Large intestine (tissue), 3 donors: ENCODE results near the gene ZFHX3. TPM values are rescaled to one million over a fixed set of nuclear protein-coding genes. Genes with fewer than 3 reads are reported as not detected.

Experiments used
- DNase-seq, 2 donors: peaks; one replicate each; pipeline versions ENCODE4 v3.0.0 to v3.0.0-alpha.2; 2013
- H3K27ac ChIP-seq: one replicate; pipeline ENCODE4 v1.5.1; 2013; ENCODE audit warnings: low read length
- H3K27me3 ChIP-seq: 2 replicates; pipeline ENCODE4 v1.6.1; 2013; ENCODE audit warnings: low read length; ENCODE audit not compliant: control insufficient read depth, insufficient read depth
- H3K36me3 ChIP-seq: 2 replicates; pipeline ENCODE4 v1.6.1; 2013; ENCODE audit warnings: low read length; ENCODE audit not compliant: control insufficient read depth, insufficient read depth
- H3K4me1 ChIP-seq: one replicate; pipeline ENCODE4 v1.6.1; 2013; ENCODE audit warnings: low read length; ENCODE audit not compliant: control insufficient read depth, insufficient read depth
- H3K4me3 ChIP-seq: one replicate; pipeline ENCODE4 v1.5.1; 2013; ENCODE audit warnings: low read length
- H3K9me3 ChIP-seq: one replicate; pipeline ENCODE4 v1.6.1; 2013; ENCODE audit warnings: mild to moderate bottlenecking, low read depth, low read length, moderate library complexity; ENCODE audit not compliant: control insufficient read depth
- WGBS: methylation state at CpG from one replicate; pipeline ENCODE4 v1.1.5; 2013; ENCODE audit warnings: low lambda C conversion rate; ENCODE audit not compliant: insufficient coverage; 5-methylcytosine and 5-hydroxymethylcytosine counted together
- polyA plus RNA-seq: library from polyadenylated mRNA; unstranded; fragments of 120-200 nt; gene quantifications from one replicate; pipeline ENCODE4 v1.2.1, GENCODE V29; 2013

The ZFHX3 gene
- polyA plus RNA-seq, 1 donor = 10.5 TPM

- Histone ChIP-seq H3K27ac (no peak overlapping the region), H3K36me3 (no peaks in the 10 kb centered on the region), H3K4me3 (no peak overlapping the region), H3K4me1 (peaks cover 48% of the 10 kb centered on the region), H3K27me3 (no peaks in the 10 kb centered on the region), H3K9me3 (no peaks in the 10 kb centered on the region)
- DNase-seq = peak in 1 of 2 donors; percentile 25
- no CpG with 5 or more reads among the region's 5 CpGs for WGBS
Observed at GRCh38 chr16:73037331-73037745, 10.6 kb downstream of the ZFHX3 start.

- WGBS = 30% methylated on average over 2 of the region's 19 CpGs
- H3K4me3 ChIP-seq = no peak overlapping the region
- no peak overlapping the region for H3K27ac ChIP-seq
- peaks cover 51% of the 10 kb centered on the region for H3K4me1 ChIP-seq
- DNase-seq = peak in 1 of 2 donors; percentile 44
- H3K9me3 ChIP-seq = no peaks in the 10 kb centered on the region
- H3K27me3 ChIP-seq = no peaks in the 10 kb centered on the region
- no peaks in the 10 kb centered on the region for H3K36me3 ChIP-seq
Observed at GRCh38 chr16:73036074-73036826, 11.7 kb downstream of the ZFHX3 start.

- no peak overlapping the region for H3K4me3 ChIP-seq
- no peaks in the 10 kb centered on the region for H3K9me3 ChIP-seq
- no peaks in the 10 kb centered on the region for H3K36me3 ChIP-seq
- H3K27ac ChIP-seq = no peak overlapping the region
- no peak for DNase-seq
- H3K27me3 ChIP-seq = no peaks in the 10 kb centered on the region
- peaks cover 51% of the 10 kb centered on the region for H3K4me1 ChIP-seq
- WGBS = no CpG with 5 or more reads among the region's 4 CpGs
Observed at GRCh38 chr16:73034374-73034773, 13.6 kb downstream of the ZFHX3 start.

GRCh38 chr16:73033271-73033998 is 14.5 kb downstream of the ZFHX3 start:
- H3K27me3 ChIP-seq = no peaks in the 10 kb centered on the region
- H3K4me1 ChIP-seq = peaks cover 57% of the 10 kb centered on the region
- DNase-seq = peak in 1 of 2 donors; percentile 32
- no peak overlapping the region for H3K27ac ChIP-seq
- WGBS = no CpG with 5 or more reads among the region's 20 CpGs
- no peak overlapping the region for H3K4me3 ChIP-seq
- no peaks in the 10 kb centered on the region for H3K9me3 ChIP-seq
- H3K36me3 ChIP-seq = no peaks in the 10 kb centered on the region

GRCh38 chr16:73032541-73033270 is 15.2 kb downstream of the ZFHX3 start:
- H3K9me3 ChIP-seq = no peaks in the 10 kb centered on the region
- H3K4me1 ChIP-seq = peaks cover 57% of the 10 kb centered on the region
- no peaks in the 10 kb centered on the region for H3K27me3 ChIP-seq
- no peaks in the 10 kb centered on the region for H3K36me3 ChIP-seq
- no CpG with 5 or more reads among the region's 10 CpGs for WGBS
- H3K4me3 ChIP-seq = no peak overlapping the region
- peak overlapping the region; percentile 6 for H3K27ac ChIP-seq
- DNase-seq = peak in 1 of 2 donors; percentile 69

- Histone ChIP-seq H3K4me3 (no peak overlapping the region), H3K9me3 (no peaks in the 10 kb centered on the region), H3K27me3 (no peaks in the 10 kb centered on the region), H3K4me1 (peaks cover 57% of the 10 kb centered on the region), H3K27ac (no peak overlapping the region), H3K36me3 (no peaks in the 10 kb centered on the region)
- 100% methylated on average over 3 of the region's 9 CpGs for WGBS
- no peak for DNase-seq
Observed at GRCh38 chr16:73031984-73032383, 15.9 kb downstream of the ZFHX3 start.

GRCh38 chr16:73031155-73031866 is 16.6 kb downstream of the ZFHX3 start:
- peaks cover 51% of the 10 kb centered on the region for H3K4me1 ChIP-seq

GRCh38 chr16:73028721-73029361 is 19.1 kb downstream of the ZFHX3 start:
- H3K4me1 ChIP-seq = peaks cover 43% of the 10 kb centered on the region
- no peaks in the 10 kb centered on the region for H3K27me3 ChIP-seq
- no peaks in the 10 kb centered on the region for H3K36me3 ChIP-seq
- WGBS = no CpG with 5 or more reads among the region's 9 CpGs
- no peak overlapping the region for H3K27ac ChIP-seq
- H3K4me3 ChIP-seq = no peak overlapping the region
- DNase-seq = no peak
- H3K9me3 ChIP-seq = no peaks in the 10 kb centered on the region

More at GRCh38 chr16:73031155-73031866, 16.6 kb downstream of the ZFHX3 start:
- no peak for DNase-seq
- no peak overlapping the region for H3K27ac ChIP-seq
- no CpG with 5 or more reads among the region's 21 CpGs for WGBS
- no peaks in the 10 kb centered on the region for H3K9me3 ChIP-seq
- no peaks in the 10 kb centered on the region for H3K27me3 ChIP-seq
- H3K36me3 ChIP-seq = no peaks in the 10 kb centered on the region
- H3K4me3 ChIP-seq = no peak overlapping the region

GRCh38 chr16:73028263-73028662 is 19.7 kb downstream of the ZFHX3 start:
- no peak for DNase-seq
- Histone ChIP-seq H3K27me3 (no peaks in the 10 kb centered on the region), H3K27ac (no peak overlapping the region), H3K9me3 (no peaks in the 10 kb centered on the region), H3K4me1 (peaks cover 40% of the 10 kb centered on the region), H3K4me3 (no peak overlapping the region), H3K36me3 (no peaks in the 10 kb centered on the region)
- no CpG with 5 or more reads among the region's 9 CpGs for WGBS
